Measurements from ENCODE around the gene SLC35F3. TPM values are rescaled to one million over a fixed set of nuclear protein-coding genes. Genes with fewer than 3 reads are reported as not detected.

SLC35F3 gene
- total RNA-seq, 1 donor from 2014 or later = not detected

DNA sequence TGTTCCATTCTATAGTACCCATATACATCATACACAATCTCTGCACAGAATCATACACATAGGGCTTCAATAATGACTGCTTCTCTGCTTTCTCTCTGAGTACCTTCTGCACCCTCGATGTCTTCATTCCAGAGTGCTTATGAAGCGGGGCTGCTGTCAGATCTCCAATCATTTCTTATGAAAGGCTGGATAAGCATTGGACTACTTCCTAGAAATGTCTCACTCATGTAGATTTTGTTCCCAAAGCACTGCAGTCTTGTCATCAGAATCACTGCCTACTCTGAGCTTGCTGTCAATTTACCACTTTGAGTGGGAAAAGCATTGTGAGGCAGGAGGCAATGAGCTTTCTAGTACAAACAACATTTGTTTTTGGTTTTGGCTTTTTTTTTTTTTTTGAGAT, 179.0 kb downstream of the SLC35F3 start:
- intact Hi-C loops (cut with DNase I) = no loop called here
- no peak for ATAC-seq
- no peak for DNase-seq (ENCODE audit: missing footprints)

DNA sequence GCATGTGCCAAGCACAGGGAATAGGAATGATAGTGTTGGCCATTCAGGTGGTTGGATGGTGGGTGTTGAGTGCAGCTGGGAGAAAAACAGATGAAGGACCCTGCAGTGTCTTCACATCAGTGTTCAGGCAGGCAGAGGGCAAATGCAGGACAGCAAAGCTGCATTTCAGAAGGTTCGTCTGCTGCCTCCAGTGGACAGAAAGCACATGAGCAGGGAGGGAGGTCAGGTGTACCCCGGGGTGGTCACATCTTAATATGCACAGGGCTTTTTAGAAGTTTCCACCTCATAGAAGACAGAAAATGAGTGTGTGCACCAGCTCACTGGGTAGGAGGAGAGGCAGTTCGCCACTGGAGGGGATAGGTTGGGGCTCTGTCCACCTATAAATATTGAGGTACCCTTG, 184.9 kb downstream of the SLC35F3 start:
- intact Hi-C loops (cut with DNase I) = no loop called here
- DNase-seq (ENCODE audit: missing footprints) = no peak

DNA sequence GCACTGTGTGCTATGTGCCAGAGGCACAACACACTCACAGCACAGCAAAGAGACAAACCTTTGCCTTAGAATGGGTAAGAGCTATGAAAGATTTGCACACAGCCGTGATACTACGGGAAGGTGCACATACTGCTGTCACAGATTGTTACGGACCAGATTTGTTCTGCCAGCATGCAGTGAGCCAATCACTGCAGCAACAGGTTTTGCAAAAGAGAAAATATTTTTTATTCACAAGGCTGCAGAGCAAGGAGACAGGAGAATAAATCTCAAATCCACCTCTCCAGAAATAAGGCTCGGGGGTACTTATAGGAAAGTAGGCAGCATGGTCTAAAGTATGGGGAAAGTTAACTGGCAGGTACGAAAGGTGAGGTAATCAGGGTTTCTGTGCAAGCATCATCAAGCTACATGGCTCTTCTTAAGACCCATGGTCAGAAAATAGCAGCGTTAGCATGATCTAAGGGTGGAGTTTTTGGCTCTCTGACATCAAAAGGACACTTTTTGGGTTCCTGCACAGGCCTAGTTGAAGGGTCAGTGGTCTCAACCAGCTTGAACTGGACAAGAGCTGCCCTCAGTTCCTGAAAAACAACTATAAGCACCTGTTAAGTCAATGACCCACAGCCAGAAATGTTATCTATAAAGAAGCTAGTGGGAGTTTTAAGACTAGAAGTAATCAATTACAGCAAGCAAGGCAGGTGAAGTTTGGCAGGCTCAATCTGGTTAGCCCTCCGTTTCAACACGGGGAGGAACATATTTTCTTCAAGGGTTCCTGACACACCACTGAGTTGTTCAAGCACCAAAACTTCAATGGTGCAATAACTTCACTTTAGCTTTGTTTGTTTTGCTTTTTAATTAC, 186.0 kb downstream of the SLC35F3 start:
- intact Hi-C loops (cut with DNase I) = no loop called here
- no peak for ATAC-seq
- DNase-seq (ENCODE audit: missing footprints) = no peak

More for the DNA sequence above, 184.9 kb downstream of the SLC35F3 start:
- no peak for ATAC-seq

DNA sequence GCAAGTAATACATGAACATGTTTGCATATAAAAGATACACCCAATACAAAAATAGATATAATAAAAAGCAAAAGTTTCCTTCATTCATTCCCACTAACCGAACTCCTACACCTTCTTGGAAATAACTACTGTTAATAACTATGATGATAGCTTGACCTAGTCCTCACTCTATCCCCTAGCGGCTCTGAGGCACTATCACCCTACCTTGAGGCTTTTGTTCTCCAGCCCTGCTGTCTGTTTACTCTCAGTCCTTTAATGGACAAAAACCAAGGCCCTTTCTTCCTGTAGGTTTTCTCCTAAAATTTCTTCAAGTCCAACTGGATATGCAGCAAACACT, 186.6 kb downstream of the SLC35F3 start:
- ATAC-seq (no peak), DNase-seq (ENCODE audit: missing footprints) (no peak)
- intact Hi-C loops (cut with DNase I) = no loop called here

DNA sequence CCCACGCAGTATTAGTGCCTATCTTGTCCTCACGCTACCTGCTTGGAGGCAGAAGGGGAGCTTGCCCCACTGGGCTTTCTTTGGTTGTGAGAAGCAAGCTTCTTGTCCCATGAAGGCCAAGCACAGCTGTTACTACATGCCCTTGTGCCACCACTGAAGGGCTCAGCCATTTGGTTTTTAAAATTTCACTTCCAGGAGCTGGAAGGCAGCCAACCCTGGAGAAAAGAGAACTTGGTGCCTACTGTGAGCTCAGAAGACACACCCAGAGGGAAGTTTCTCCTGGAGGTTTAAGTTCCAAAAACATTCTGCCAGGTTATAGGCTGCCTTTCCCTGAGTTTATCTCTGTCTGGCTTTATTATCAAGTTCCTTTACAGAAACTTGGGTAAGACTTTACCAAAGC, 187.4 kb downstream of the SLC35F3 start:
- intact Hi-C loops (cut with DNase I) = no loop called here
- no peak for ATAC-seq

DNA sequence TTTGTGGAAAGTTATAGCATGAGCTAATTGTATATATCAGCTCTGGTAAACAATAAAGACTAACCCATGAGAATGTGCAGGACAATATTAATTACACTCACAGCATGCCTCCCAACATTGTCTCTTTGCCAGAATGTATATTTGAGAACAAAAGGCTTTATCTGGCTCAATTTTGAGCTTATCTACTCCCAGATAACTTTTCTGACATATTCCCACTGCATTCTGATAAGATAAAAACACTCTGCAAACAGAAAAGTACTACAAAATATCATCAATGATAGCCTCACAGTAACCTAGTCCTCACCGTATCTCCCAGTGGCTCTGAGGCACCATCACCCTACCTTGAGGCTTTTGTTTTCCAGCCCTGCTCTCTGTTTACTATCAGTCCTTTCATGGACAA, 188.6 kb downstream of the SLC35F3 start:
- intact Hi-C loops (cut with DNase I) = no loop called here
- ATAC-seq (no peak), DNase-seq (ENCODE audit: missing footprints) (no peak)

More for the DNA sequence above, 187.4 kb downstream of the SLC35F3 start:
- no peak for DNase-seq (ENCODE audit: missing footprints)

DNA sequence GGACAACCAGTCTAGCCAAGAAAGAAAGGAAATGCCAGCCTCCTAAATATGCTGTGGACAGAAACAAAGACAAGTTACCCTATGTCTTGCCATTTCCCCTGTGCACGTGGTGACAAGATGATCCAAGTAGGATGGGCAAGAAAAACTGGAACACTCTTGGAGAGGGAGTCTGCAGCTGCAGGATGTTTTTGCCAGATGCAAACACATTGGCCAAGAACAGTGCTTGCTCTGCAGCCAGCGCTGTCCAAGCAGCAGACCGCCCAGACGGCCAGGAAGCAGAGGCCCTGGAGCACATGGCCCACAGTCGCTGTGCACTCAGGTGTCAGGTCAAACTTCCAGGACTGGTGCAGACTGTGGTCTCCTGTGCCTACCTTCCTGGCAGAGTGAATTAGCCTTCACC, 189.3 kb downstream of the SLC35F3 start:
- peak; percentile 68 for DNase-seq (ENCODE audit: missing footprints)
- ATAC-seq = peak; percentile 94
- intact Hi-C loops (cut with DNase I) = no loop called here

DNA sequence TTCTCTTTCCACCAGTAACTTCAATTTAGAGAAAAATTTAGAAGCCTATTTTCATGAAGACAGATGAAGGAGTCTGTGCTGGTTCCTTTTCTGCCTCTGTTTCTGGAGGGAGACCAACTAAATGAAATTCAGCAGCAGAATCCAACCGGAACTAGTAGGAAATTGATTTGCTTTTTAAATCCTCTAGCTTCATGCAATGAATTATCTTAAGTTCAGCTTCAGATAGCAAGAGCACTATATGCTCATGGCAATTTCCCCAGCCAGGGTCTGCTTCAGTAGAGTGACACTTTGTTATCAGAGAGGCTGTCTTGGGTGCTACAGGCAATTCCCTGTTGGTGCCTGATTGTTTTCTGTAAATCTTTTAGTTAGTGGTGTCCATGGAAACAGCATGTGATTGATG, 189.7 kb downstream of the SLC35F3 start:
- DNase-seq (ENCODE audit: missing footprints) (no peak), ATAC-seq (peak; percentile 3)
- intact Hi-C loops (cut with DNase I) = no loop called here

DNA sequence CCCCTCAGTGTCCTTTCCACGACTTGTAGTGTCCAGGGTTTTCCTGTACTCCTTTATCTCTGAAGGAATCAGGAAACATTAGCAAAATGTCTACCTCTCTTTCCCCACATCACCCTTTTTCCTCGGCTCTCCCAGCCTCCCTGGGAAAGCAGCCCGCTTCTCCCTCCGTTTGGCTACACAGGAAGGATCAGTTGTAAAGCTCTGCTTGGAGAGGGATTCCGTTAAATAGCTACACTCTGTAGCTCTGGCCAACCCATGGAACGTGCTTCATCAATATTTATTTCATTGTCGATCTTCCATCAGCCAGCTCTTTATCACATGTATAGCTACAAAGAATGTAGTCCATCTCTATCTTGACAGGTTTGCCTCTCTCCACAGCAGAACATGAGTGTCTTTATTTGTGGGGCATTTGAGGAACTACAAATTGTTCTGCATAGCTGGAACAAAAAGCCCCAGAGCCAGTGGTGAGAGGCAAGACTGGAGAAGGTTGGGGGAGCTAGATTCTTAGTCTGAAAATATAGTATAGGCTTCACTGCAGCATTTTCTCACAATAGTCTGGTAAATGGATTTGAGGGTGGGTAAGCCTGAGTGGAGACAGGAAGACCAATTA, 191.8 kb downstream of the SLC35F3 start:
- DNase-seq (ENCODE audit: missing footprints) (no peak), ATAC-seq (no peak)
- intact Hi-C loops (cut with DNase I) = no loop called here

DNA sequence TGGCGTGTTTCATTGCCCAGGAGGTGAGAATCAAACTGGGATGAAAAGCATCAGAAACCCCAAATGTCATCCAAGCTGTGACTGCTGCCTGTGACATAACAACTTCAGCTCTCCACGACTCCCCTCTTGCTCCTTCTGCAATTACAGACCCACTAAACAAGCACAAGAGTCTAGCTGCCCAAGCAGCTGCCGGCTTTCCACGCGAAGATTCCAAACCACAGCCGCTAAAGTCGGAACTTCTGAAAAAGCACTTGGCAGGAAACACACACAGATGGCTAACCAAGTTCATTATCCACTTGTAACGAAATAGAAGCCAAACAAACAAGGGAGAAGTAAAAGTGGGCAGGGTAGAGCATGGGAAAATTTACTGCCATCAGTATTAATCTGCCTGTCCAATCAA, 198.1 kb downstream of the SLC35F3 start:
- DNase-seq (ENCODE audit: missing footprints) = no peak
- intact Hi-C loops (cut with DNase I) = no loop called here
- ATAC-seq = peak; percentile 31

DNA sequence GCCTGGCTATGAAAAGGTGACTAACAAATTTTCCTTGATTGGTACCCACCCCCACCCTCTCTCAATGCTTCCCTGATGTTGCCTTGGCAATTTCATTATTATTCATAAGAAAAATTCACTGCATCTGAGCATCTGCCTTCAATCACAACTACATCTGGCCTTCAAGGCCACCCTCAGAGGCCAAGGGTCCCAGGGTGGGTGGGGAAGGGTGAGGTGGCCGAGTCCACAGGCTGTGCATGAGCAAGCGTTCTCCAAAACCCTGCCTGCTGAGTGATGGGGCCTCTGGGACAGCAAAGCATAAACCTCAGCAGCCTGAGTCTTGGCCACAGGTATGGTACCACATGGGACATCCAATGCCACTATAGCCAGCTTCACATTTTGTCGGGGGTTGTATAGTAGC, 198.7 kb downstream of the SLC35F3 start:
- ATAC-seq (no peak), DNase-seq (ENCODE audit: missing footprints) (no peak)
- intact Hi-C loops (cut with DNase I) = no loop called here

DNA sequence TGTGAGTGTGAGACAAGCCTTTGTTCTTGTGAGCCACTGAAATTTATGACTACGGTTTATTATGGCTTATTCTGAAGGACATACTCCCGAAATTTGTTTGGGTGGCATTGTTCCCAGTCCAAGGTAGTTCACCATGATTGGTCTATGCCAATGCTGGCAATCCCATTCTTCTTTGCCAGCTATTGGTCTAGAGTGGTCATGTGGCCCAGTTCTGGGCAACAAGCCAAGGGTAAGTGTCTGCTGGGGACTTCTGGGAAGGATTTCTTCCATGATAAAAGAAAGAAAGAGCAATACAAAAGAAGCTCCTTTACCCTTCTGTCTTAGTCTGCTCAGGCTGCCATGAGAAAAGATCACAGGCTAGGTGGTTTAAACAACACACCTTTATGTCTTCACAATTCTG, 201.6 kb downstream of the SLC35F3 start:
- ATAC-seq = no peak
- intact Hi-C loops (cut with DNase I) = no loop called here
- no peak for DNase-seq (ENCODE audit: missing footprints)

DNA sequence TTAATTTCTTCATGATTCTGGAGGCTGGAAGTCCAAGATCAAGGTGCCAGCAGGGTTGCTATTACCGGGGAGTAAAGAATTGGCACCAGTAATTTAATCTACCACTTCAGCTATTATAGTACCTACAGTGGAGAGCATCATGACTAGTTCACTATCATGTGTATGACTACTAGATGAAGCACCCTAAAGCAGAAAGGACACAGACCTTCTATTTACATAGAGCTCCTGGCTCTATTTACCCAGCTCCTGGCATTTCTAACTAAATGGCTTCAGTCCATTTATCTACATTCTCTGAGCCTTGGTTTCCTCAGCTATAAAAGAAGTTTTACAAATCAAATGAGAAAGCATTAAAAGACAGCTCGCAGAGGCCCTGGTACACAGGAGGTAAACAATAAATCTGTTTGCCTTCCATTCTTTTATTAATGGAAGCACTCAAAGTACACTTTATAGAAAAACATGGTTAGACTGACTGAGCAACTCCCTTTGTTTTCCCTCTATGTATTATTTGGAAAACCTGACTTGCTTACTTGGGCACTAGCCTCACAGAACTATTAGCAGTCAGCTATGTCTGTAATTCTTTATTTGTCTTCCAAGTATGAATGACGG, 203.0 kb downstream of the SLC35F3 start:
- DNase-seq (ENCODE audit: missing footprints) = no peak
- intact Hi-C loops (cut with DNase I) = no loop called here
- ATAC-seq = no peak

DNA sequence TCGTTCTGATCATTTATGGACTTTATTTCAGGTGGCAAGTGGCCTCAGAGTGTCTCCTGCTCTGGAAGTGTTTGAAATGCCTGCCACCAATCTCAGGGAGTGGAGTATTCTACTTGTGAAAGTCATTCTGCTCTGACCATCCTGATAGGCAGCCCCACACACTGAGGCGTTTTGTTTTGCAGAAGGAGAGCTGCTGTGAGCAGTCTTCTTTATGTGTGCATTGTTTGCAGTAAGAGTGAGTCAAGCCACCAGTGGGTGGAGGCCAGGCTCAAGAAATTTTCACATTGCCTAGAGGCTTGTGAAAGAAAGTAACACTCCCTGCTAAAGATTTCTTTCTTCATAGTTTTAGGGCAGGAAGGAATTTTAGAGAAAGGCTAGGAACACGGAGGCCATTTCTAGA, 204.4 kb downstream of the SLC35F3 start:
- intact Hi-C loops (cut with DNase I) = no loop called here
- DNase-seq (ENCODE audit: missing footprints) = no peak
- no peak for ATAC-seq

DNA sequence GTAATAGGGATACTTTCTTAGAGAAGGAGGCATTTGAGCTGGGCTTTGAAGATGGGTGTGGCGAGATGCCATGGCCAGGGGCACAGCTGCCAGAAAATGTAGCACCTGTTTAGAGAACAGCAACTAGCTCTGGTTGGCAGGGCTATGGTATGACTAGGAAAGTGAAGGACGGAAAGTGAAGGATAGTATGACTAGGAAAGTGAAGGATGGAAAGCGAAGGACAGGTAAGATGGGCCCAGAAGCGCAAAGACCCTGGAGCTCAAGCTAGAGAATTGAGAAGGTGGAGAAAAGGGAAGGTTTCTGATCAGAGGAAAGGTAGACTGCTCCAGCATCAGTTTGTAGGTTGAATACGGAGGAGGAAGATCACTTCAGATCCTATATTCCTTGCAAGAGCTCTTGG, 205.4 kb downstream of the SLC35F3 start:
- ATAC-seq = no peak
- intact Hi-C loops (cut with DNase I) = loop anchor here (5.0 kb wide), 1 partner anchor 202 kb away; no protein-coding TSS in a partner anchor
- no peak for DNase-seq (ENCODE audit: missing footprints)

DNA sequence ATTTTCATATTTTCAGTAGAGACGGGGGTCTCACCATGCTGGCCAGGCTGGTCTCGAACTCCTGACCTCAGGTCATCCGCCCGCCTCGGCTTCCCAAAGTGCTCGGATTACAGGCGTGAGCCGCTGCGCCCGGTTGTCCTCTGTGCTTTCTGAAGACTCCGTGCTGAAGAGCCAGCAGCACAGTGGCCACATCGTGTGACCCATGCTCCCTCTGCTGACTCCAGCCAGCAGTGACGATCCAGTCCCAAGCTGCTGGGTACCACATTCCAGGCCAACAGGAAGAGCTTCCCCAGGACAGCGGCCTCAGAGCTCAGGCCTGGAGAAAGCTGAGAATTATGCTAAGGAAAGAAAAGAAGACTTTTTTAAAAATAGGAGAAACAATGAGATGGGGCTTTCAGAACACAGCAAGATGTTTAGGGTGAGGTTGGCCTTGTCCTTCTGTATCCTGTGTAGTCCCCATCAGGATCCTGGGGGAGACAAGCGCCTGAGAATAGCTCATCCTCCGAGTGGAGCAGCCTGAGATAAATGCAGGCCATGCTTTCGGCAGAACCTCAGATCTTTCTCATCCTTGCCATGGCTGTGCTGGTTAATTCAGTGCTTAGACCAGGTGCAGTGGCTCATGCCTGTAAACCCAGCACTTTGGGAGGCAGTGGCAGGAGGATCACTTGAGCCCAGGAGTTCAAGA, 207.1 kb downstream of the SLC35F3 start:
- intact Hi-C loops (cut with DNase I) = loop anchor here (5.0 kb wide), 1 partner anchor 201 kb away; no protein-coding TSS in a partner anchor
- DNase-seq (ENCODE audit: missing footprints) = no peak
- peak; percentile 68 for ATAC-seq

DNA sequence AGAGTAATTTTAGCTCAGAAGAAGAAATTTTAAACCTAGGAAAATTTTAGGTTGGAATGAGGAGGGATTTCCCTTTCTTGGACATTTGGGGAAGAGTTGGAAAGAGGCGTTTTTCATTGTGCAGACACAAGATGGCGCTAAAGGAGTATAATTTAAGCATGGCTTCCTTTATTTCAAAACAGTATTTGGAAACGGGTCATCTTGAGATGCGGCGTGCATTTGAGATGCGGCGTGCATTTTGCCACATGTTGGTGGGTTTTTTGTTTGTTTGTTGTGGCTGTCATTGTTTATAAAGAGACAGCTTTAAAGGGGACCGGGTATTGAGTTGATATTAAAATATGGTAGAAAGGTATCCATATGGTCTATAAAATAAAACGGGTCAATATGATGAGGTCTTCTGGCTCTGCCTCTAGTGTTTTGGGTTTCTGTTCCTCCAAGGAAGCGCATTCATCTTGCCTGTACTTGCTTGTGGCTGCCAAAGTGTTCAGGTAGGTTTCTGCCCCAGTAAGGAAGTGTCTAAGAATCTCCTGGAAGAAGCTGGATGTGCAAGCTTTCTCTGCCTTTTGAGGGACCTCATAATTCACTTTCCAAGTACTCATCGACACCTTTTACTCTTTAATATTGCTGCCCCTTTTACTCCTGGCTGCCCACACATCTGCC, 210.3 kb downstream of the SLC35F3 start:
- intact Hi-C loops (cut with DNase I) = loop anchor here (5.0 kb wide), 1 partner anchor 198 kb away; no protein-coding TSS in a partner anchor
- no peak for DNase-seq (ENCODE audit: missing footprints)

DNA sequence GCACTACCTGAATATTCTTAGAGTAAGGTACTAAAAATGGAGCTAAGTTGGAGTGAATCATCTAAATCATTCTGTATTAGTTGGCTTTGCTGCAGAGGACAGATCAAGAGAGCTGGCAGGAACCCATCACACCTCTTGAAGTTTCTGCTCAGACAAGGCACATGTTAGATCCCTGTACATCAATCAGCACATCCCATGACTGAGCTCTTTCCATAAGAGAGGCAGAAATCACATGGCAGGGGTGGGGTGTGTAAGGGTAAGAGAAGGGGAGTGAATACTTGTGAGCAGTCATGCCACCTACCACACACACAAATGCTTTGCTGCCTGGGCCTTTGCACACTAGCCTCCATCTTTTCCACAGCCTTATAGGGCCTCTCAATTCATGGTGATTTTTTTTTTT, 214.4 kb downstream of the SLC35F3 start:
- ATAC-seq (no peak), DNase-seq (ENCODE audit: missing footprints) (no peak)
- intact Hi-C loops (cut with DNase I) = no loop called here

More for the DNA sequence above, 210.3 kb downstream of the SLC35F3 start:
- no peak for ATAC-seq

DNA sequence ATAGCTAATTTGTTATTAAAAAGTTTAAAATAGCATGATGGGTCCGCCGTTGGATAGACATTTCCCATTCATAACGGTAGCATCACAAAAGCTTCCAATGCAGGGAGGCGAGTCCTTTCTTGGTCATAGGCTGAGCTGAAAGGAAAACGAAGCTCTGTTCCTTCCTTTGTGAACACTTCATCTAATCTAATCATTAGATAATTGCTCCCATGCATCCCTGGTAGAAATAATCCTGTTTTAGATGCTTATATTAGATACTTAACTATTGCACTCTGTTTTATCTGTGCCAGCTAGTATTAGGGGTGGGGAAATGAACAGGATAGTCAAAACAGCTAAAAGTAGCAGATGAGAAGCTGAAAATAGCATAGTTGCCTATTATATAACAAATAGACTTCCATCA, 215.0 kb downstream of the SLC35F3 start:
- intact Hi-C loops (cut with DNase I) = no loop called here

More for the DNA sequence above, 215.0 kb downstream of the SLC35F3 start:
- ATAC-seq = no peak
- DNase-seq (ENCODE audit: missing footprints) = no peak
